ENCODE measurements around the gene TSPAN15.

GRCh38 chr10:69421611-69422308, 29.5 kb upstream of the TSPAN15 start:
- TF ChIP-seq CTCF (IDR thresholded peaks at IDR 0.05) (no peak), POLR2A (IDR thresholded peaks at IDR 0.05) (no peak)

Data from right lobe of liver (tissue), 4 donors.